Kidney epithelial cell (primary cell): Measurements from ENCODE around the gene MYO5A. TPM values are rescaled to one million over a fixed set of nuclear protein-coding genes. Genes with fewer than 3 reads are reported as not detected.

ENCODE experiments used
- DNase-seq: peaks from one replicate; pipeline ENCODE4 v3.0.0-alpha.2; 2010; ENCODE audit warnings: low read depth
- H3K27me3 ChIP-seq: 2 replicates; pipeline ENCODE4 v1.6.0; 2011; ENCODE audit warnings: low read length; ENCODE audit not compliant: control insufficient read depth, insufficient read depth
- H3K36me3 ChIP-seq: 2 replicates; pipeline ENCODE4 v1.5.1; 2011; ENCODE audit warnings: low read length; ENCODE audit not compliant: control insufficient read depth, insufficient read depth
- H3K4me3 ChIP-seq: 2 replicates; pipeline ENCODE4 v1.5.1; 2011; ENCODE audit warnings: low read depth, mild to moderate bottlenecking, control low read depth, low read length
- CTCF ChIP-seq: IDR thresholded peaks from 2 replicates; pipeline ENCODE4 v1.5.1; 2011; ENCODE audit warnings: mild to moderate bottlenecking, moderate library complexity, low read length, control low read depth, inconsistent platforms; ENCODE audit not compliant: insufficient read depth, poor library complexity, severe bottlenecking
- total RNA-seq: library from RNA; depleted of rRNA; stranded (reverse); fragments of >200 nt; gene quantifications from 2 replicates; pipeline ENCODE4 v1.2.3, GENCODE V29; 2015

The MYO5A gene
- total RNA-seq, 1 donor from 2014 or later, result 31.4 TPM

- TF ChIP-seq CTCF, result no peak
- H3K4me3 ChIP-seq, result peak overlapping the region; percentile 77
- H3K36me3 ChIP-seq, result no peaks in the 10 kb centered on the region
- DNase-seq, result no peak
- peaks cover 2% of the 10 kb centered on the region for H3K27me3 ChIP-seq
Measured at GRCh38 chr15:52529341-52529924, 753 bp upstream of the MYO5A start.

- peak overlapping the region; percentile 77 for H3K4me3 ChIP-seq
- TF ChIP-seq CTCF, result no peak
- DNase-seq, result no peak
- H3K36me3 ChIP-seq, result no peaks in the 10 kb centered on the region
- H3K27me3 ChIP-seq, result peaks cover 2% of the 10 kb centered on the region
Measured at GRCh38 chr15:52527911-52528563, 643 bp downstream of the MYO5A start.

- H3K4me3 ChIP-seq, result no peak overlapping the region
- TF ChIP-seq CTCF, result no peak
- H3K36me3 ChIP-seq, result no peaks in the 10 kb centered on the region
- H3K27me3 ChIP-seq, result peaks cover 2% of the 10 kb centered on the region
- DNase-seq, result no peak
Measured at GRCh38 chr15:52527196-52527910, 1.3 kb downstream of the MYO5A start.

GRCh38 chr15:52524223-52525136, 4.2 kb downstream of the MYO5A start:
- DNase-seq, result no peak
- Histone ChIP-seq H3K4me3 (no peak overlapping the region), H3K36me3 (no peaks in the 10 kb centered on the region), H3K27me3 (no peaks in the 10 kb centered on the region)
- TF ChIP-seq CTCF, result no peak

GRCh38 chr15:52523647-52524046, 5.0 kb downstream of the MYO5A start:
- Histone ChIP-seq H3K4me3 (no peak overlapping the region), H3K27me3 (no peaks in the 10 kb centered on the region), H3K36me3 (no peaks in the 10 kb centered on the region)
- no peak for TF ChIP-seq CTCF
- no peak for DNase-seq
